NCI-H1048 (cell line): ENCODE measurements around the gene GCSAM.

Experiments used
- DNase-seq: peaks from one replicate; lab custom pipeline; 2025; lab: John Stamatoyannopoulos, UW

GCSAM gene

DNA sequence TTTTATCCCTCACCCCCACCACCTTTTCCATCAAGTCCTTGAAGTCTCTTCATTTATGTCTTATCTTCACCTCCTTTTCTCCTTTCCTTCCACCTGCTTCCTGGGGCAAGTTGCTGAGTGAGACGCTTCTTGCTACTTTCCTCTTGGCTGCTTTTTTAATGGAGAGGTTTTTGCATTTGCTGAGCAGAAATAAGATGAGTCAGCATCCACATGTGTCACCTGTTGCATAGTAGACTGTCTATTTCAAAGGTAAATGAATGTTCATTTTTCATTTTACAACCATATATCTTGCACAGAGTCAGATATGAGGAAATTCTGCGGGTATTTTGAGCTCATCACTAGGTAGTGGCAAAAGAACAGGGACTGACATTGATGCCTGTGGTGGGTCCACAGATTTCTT is 28.3 kb downstream of the GCSAM start:
- DNase-seq: no peak

DNA sequence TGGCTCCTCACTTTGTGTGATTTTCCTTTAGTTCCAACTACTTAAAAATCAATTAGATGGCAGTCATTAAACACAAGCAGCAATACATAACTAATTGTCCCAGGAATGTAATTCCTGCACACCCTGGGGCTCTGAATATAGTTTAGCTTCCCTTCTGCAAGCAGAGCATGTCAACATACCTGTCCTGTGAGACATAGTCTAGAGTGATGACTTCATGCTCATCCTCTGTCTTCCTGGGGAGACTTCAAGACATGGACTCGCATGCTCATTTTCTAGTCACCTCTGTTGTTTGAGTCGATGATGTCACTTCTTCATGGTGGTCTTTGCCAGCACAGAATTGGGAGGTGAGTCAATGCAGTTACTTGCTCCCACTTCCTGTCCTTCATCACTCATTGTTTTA is 31.1 kb downstream of the GCSAM start:
- no peak for DNase-seq

DNA sequence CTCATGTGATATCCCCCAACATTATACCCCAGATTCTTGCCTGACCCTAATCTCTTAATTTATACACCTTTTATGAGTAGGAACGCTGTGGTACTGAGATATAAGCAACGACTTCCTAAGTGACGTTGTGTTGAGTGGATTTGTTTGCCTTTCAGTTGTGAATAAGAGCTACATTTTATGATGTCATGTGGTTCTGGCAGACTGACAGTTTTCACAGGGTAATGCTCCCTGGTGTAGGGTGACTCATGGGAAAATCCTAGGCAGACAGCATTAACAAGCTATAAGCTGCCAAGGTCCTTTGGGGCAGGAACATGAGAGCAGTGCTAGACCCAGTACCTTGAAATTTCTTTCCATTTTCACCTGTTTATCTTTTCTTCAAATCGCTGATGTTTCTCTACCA is 35.7 kb downstream of the GCSAM start:
- no peak for DNase-seq

DNA sequence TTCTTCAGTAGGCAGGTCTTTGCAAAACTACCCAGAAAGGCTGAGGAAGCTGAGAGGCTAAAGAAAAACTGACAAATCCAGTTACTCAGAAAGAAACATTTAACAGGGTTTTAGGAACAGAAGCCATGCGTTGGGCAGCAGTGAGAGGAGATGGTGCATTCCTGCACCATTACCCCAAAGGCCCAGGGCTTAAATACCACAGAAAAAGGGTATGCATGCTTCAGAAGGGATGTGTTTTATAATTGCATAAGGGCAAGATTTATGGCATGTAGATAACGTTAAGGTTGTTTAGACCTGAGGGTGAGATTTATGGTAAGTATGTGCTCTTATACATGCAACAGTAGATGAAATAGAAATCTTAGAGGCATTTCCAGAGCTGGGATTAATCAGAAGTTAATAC is 36.9 kb downstream of the GCSAM start:
- DNase-seq: no peak

DNA sequence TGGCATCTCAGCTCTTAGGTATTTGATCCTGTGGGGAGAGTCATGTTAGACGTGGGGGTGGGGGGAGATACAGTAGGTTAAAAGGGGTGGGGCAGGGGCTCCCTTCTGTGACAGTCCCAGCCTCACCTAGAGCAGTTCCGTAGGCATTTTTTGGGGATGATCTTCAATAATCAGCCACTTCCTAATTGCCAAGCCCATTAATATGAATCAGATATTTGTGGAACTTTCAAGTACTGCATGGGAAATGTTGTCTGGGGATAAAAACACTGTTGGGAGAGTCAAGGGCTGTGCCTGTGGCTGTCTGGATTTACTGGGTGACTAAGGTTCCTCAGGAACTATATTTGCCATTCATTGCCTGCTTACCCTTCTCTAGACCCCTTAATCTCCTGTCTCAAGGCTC is 37.3 kb downstream of the GCSAM start:
- DNase-seq: no peak

DNA sequence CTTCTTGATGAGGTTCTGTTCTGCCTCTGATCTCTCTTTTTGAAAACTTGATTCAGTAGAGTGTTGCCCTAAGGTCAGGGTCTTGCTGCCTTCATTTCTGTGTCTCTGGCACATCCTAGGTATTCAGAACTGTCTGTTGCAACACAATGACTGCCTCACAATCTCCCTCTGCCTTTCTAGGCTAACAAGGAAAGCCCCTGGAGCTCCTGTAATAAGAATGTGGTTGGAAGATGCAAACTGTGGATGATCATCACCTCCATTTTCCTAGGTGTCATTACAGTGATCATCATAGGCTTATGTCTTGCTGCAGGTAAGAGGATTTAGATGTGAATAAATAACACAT is 39.9 kb downstream of the GCSAM start:
- DNase-seq: no peak

DNA sequence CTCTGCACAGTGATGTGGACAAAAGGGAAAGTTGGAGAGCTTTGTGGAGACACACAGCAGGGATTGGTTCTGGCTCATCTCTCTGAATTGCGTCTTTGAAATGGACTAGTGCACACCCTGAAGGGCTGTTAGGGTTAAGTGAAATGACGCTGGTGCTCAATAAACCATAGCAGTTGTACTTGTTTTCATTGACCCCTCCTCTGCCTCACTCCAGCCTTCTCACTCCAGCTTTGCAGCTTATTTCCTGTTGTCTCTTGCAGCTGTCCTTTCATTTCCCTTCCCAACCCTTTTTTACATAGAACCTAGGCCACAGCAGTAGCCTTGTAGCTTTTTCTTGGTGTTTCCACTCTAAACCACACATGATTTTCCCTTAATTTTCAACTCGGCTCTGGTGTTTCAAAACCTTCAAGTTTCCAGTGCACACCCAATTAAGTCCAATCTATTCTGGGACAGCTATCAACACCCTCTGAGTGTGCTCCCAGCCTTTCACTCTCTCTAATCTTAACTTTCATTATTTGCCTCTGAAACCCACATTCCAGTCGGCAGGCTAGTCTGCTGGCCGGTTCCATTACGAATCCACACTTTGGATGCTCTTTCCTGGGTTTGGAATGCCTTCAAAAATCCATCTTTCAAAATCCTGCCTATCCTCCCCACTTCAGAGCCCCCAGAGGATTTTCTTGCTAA is 40.4 kb downstream of the GCSAM start:
- DNase-seq: no peak

DNA sequence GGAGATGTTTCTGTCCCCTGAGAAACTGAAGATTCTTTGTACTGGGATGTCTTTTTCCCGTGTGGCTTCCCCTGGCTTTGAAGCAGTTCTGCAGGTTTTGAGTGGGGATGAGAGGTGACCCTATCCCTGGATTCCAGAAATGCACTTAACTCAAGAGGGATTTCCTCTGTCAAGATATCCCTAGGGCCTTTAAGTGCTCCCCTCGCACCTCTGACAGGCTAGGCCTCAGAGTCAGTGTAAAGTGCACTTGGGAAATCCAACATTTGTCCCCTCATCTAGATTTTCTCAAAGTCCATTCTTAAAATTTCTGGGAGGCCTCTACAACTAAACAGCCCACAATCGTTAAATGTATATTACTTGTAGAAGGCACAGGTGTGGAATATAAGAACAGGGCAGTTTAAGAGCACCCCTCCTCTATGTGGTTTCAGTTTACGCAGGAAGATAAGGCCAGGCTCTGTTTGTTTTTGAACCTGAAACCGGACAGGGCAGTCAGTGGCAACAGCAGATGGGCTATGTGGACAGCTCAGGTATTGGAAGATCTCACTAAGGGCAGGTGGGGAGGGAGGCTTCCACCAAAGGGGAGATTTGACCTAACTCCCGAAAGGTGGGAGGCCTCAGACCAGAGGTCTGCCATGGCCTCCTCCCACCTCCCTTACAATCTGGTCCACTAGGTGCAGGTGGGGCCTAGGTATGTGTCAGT is 42.0 kb downstream of the GCSAM start:
- no peak for DNase-seq

DNA sequence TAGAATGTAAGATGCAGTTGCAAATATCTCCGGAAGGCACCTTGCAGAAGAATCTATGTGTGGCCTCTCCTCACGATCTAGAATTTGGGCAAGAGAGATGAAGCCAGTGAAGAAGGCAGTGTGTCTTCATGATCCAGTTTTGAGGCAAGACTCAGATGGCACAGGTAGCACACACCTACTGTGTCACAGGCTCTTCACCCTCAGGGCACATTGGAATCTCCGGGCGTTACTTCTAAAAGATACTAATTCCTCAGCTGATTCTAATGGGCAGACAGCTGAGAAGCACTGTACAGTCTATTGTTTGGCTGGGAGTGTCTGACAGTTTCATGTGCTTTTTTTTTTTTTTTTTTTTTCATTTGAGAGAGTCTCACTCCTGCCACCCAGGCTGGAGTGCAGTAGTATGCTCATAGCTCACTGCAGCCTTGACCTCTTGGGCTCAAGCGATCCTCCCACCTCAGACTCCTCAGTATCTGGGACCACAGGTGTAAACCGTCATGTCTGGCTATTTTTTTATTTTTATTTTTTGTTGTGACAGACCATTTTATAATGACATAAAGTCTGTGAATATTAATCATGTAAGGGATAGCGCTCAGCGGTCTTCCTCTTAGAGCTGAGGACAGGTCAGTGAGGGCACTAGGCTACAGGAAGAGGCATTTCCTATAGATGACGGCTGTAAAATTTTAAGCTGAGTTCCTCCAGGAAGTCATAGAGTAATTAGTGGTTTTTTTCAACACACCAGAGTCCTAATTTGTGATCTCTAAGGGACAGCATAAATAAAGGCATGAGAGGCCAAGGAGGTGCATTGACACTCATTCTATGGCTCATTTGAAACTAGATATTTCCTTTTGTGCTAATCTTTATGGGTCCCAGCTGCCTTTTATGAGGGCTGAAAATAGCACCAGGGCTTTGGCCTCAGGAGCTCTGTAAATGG is 42.8 kb downstream of the GCSAM start:
- DNase-seq: no peak

DNA sequence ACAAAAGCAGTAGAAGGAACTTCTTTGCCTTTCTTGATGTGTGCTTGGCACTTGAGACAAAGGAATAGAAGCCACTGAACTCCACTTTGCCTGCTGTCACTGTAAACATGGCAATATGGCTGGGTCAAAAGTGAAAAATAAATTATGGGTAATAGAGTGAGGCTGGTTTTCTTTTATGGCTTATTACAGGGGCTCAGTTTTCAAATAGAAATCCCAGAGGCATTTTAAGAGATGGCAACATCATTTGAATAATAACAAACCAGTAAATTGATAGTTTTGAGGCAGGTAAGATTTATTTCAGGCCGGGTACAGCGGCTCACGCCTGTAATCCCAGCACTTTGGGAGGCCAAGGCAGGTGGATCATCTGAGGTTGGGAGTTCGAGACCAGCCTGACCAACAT is 44.1 kb downstream of the GCSAM start:
- no peak for DNase-seq

DNA sequence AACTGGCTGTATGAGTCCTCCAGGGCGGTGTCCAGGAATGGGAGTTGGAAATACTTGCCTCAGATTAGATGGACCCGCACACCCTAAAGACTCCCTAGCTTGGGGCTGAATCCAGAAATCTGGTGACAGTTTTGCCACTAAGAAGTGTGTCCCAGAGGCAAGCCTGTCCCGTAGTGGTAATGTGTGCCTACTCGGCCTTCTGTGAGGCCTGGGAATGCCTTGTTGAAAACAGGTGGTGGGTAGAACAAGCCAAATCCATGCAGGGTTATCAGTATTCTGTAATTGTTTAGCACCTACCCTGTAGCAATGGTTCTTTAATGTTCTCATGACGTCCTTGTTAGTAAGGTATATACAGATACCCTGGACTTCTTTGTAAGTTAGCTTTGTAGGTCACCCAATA is 45.3 kb downstream of the GCSAM start:
- no peak for DNase-seq

DNA sequence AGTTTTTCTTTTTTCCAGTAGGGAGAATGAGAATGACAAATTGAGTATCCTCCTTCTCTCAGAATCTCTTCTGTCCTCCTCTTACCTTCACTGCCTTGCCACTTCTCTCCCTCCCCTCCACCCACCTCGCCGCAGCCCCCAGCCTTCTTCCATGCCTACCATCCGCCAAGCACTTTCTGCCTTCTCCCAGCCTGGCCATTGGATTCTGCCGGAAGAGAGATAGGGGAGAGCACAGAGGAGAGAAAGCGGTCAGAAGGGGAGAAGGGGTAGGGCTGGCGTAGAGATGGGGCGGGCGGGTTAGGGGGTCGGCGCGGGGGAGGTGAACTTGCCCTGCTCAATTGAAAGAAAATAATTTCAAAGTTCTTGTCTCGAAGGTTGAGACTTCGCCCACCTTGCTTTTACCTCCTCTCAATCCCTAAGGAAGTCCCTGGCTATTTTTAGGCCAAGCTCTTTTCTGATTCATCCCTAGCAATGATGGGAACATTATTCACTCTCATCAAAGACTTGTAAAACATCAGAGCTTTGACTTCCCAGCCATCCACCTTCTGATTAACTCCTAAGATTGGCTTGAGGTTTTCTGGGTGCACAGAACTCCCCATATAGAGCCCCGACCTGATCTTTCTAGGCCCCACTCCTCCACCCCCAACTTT is 46.0 kb downstream of the GCSAM start:
- no peak for DNase-seq

DNA sequence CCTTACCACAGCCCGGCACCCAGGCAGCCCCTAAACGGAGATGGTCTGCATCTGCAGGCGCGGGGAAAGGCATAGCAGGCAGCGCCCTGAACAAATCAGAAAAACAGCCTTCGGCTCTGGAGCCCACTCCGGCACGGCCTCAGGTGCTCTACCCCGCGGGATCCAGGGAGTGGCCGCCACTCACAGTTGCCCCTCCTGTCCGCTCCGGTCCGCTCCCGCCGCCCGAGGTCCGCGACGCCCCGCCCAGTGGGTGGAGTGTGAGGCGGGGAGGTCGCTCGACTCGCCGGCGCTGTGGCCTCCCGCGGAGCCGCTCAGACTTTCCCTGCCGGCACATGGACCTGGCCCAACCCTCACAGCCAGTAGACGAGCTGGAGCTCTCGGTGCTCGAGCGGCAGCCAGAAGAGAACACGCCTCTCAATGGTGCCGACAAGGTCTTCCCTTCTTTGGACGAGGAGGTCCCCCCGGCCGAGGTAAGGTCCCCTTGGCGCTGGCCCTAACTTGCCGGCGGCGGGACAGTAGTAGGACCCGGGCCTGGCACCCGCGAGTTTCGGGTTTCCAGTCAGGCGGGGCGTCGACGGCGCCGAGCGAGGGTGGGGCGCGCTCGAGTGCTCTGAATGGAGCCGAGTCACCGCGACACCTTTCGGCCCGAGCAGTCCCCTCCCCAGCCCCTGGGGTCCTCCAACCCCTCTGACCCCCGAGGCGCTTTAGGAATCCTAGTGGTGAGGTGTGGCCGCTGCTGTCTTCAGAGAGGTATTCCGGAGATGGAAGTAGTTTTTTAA is 46.8 kb downstream of the GCSAM start, which contains the start of gene C3orf52:
Gene C3orf52, plus strand, starts transcription at position 314 of the 779 bp plus-strand sequence. Its CDS starts 19 bp downstream, at position 333.
- DNase-seq: no peak

DNA sequence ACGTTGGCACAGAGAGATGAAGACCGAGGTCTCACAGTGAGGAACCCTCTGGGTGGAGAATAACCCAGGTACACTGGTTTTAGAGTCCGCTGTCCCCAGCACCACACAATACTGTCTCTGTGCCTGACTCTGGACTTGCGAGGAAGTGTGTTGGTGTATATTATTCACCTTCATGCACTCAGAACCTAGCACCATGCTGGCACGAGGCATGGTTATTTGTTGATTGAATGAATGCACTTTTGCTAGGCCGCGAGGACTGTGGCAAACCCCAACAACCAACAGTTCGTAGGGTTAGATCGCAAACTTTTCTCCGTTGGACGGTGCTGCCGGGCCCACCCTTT is 47.3 kb downstream of the GCSAM start:
- no peak for DNase-seq

DNA sequence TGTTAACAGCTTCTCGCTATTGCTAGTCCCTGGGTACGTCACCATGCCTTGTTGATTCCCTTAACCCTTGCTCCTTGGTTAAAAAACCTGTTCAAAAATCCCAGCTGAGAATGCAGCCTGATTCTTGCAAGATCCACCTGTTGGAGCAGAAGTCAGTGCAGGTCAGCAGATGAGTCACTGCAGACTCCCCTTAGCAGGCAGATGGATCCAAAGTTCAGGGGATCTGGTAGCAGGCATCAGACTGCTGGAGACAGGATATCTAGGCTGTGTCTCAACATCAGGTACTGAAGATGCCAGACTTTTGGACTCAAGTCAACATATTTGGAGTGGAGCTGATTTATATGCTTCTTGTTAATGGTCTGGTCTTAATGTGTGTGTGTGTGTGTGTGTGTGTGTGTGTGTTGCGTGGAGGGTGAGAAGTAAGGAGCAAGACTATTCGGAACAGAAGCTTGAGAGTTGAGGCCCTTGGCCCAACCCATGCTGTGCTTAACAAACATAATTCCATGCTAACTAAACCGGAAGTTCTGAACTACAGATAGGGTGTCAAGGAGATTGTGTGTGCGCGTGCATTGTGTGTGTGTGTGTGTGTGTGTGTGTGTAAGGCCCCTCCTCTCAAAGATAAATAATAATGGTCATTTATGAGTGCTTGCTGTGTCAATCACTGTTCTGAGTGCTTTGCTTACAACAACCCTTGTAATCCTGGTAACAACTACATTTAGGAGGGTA is 47.9 kb downstream of the GCSAM start:
- DNase-seq: no peak

DNA sequence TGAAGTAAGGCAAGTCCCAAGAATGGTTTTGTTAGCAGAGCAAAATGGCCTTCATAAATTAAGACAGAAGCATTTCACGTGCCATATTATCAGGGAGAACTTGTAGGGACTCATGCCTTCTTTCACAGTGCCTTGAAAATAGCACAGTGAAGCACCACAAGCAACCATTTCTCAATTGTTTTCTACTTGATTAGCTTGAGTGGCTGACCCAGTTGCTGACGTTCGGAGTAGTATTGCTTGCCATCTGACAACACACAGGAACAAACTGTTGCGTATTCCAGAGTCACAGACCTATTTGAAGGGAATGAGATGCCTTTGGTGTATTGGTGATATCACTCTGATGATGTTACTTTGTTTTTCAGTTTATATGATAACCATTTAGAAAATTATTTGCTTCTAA is 49.8 kb downstream of the GCSAM start:
- DNase-seq: no peak

DNA sequence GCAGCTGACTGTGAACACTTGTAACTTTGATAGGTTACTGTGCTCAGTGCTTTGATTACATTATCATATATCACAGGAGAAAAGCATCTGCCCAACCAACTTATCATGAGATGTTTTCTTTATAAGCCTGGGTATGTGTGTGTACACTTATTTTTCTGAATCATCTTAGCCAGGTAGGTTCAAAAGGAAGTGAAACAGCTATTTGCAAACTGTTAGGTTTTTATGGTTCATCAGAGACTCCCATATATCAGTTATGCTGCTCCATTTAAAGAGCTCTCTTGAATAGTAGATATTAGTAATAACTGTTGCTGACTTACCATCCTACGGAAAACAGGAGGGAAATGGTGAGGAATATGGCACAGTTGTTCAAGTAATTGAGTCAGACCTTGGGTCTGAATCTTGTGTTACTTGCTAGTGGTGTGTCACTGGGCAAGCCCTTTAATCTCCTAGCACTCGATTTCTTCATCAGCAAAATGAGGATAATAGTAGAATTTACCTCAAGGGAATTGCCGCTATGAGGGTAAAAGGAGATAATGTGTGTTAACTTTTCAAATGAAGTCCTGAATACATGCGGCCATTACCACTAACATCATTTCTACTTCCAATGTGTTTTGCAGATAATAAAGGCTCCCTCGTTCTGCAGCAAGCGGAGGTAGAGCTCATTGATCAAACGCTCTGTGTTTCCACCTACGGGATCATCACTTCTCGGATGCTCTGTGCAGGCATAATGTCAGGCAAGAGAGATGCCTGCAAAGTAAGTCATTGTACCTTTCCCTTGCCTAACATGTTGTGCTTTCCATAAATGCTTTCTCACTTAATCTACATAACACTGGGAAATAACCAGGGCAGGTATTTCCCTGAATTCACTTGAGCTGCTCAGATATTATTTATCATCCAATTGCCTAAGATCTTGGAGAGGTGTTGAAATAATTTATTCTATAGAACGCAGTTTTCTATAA is 54.6 kb downstream of the GCSAM start:
- DNase-seq: no peak

DNA sequence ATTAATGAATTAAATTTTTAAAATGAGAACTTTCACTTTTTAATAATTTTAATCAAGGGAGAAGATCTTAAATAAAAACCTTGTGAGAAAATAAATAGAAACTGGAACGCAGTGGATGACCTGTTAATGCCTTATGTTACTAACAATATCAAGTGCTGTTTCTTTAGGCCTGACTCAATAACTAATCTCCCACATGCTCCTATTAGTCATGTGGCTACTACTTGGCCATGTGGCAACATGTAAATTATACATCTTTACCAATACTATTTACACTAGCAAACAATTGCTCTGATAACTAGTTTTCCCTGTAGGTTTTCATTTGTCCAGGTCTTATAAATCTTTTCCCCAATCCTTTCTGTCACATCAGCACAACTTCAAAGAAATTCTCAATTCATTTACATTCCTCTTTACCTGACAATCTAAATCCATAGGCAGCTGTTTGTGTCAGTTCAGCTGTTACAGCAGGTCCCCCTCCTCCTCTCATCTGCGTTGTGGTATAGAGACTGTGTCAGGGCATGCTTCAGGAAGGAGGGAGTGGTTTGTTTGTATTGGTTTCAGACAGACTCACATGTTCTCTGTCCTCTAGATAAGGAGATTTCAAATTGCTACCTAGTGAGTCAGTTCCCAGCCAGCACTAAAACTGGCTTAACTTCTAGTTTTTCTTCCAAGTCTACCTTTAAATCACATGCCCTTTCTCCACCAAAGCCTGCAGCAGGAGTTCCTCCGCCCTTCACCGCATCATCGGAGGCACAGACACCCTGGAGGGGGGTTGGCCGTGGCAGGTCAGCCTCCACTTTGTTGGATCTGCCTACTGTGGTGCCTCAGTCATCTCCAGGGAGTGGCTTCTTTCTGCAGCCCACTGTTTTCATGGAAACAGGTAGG is 58.2 kb downstream of the GCSAM start:
- no peak for DNase-seq

DNA sequence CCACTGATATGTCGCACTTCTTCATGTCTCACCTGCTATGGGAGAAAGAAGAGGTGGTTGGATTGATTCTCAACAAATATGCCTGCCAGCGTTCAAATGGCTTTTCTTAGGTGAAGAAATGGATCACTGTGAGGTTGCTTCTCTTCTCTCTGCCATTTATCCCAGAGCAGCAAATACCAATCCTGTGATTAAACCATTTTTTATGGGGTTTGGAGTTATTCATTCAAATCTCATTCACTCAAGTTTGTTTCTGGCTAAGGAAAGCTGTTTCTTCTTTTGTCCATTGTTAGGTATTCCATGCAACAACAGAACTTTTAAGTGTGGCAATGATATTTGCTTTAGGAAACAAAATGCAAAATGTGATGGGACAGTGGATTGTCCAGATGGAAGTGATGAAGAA is 59.0 kb downstream of the GCSAM start:
- no peak for DNase-seq
